Glomerular visceral epithelial cell (primary cell): ENCODE data around the gene FAM110C.
"Not testable (repeated sequence)": the region's sequence is repeated elsewhere in the genome, so short reads cannot be mapped to it uniquely, and the experiment has no call there.

Source experiments
- DNase-seq: peaks from one replicate; pipeline ENCODE4 v3.0.0-alpha.2; 2016; ENCODE audit errors: extremely low spot score

Gene FAM110C

GRCh38 chr2:42788-43187 is 3.5 kb downstream of the FAM110C start:
- DNase-seq: no peak

- DNase-seq: no peak
These were observed 5.8 kb downstream of the FAM110C start for GRCh38 chr2:40465-40864.

GRCh38 chr2:38155-38554 is 8.2 kb downstream of the FAM110C start:
- no peak for DNase-seq

GRCh38 chr2:36318-36717 is 10.0 kb downstream of the FAM110C start:
- no peak for DNase-seq

GRCh38 chr2:35852-36251 is 10.5 kb downstream of the FAM110C start:
- DNase-seq: no peak

- no peak for DNase-seq
These were observed 12.7 kb downstream of the FAM110C start for GRCh38 chr2:33620-34019.

GRCh38 chr2:32068-32467 is 14.2 kb downstream of the FAM110C start:
- no peak for DNase-seq

- DNase-seq: no peak
These were observed 17.1 kb downstream of the FAM110C start for GRCh38 chr2:29253-29652.

- DNase-seq: no peak
These were observed 17.8 kb downstream of the FAM110C start for GRCh38 chr2:28406-28975.

GRCh38 chr2:26891-27290 is 19.4 kb downstream of the FAM110C start:
- no peak for DNase-seq

- no peak for DNase-seq
These were observed 20.8 kb downstream of the FAM110C start for GRCh38 chr2:25543-25942.

GRCh38 chr2:24591-24990 is 21.7 kb downstream of the FAM110C start:
- DNase-seq: not testable (repeated sequence)

- DNase-seq: no peak
These were observed 22.2 kb downstream of the FAM110C start for GRCh38 chr2:24107-24506.

GRCh38 chr2:23283-23682 is 23.0 kb downstream of the FAM110C start:
- DNase-seq: no peak

- not testable (repeated sequence) for DNase-seq
These were observed 24.1 kb downstream of the FAM110C start for GRCh38 chr2:22244-22643.

GRCh38 chr2:20259-20658 is 26.0 kb downstream of the FAM110C start:
- not testable (repeated sequence) for DNase-seq

GRCh38 chr2:19505-19904 is 26.8 kb downstream of the FAM110C start:
- DNase-seq: no peak

- no peak for DNase-seq
These were observed 27.7 kb downstream of the FAM110C start for GRCh38 chr2:18402-19271.

GRCh38 chr2:15916-16315 is 30.4 kb downstream of the FAM110C start:
- DNase-seq: not testable (repeated sequence)

- no peak for DNase-seq
These were observed 34.9 kb downstream of the FAM110C start for GRCh38 chr2:11248-11941.

- no peak for DNase-seq
These were observed 36.0 kb downstream of the FAM110C start for GRCh38 chr2:10222-10875.
